ENCODE measurements around the gene LINC01488. TPM values are rescaled to one million over a fixed set of nuclear protein-coding genes. Genes with fewer than 3 reads are reported as not detected.

The LINC01488 gene
- total and polyA plus RNA-seq, 10 of the 15 experiments (the other 5 are each of a cell fraction or from before 2014, with no cell fraction given), result not detected

DNA sequence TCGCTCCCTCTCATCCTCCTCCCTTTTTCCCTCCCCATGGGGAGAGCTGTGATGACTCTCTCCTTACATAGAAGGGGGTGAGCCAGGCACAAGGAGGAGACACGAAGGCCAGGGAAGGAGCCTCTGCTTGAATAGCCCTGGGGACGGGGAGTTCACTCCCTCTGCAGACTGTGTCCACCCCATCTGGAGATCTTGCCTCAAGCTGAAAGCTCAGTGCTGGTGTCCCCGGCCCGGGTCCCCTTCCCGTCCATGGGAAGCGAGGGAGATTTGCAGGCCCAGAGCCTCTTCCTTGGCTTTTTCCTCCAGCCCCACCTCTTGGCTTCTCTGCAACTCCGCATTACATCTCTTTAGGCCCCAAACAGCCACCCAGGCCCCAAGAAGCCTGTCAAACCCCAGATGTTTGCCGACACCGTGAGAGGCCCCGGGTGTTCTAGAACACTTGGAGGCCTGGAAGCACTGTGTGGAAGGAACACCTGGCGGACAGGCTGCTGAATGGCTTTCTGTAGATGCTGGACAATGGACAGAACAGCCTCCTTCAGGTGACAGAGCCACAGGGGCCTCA lies 32.3 kb downstream of the LINC01488 start:
- ATAC-seq (no peak), DNase-seq (ENCODE audit: low read depth, low spot score) (no peak), FAIRE-seq (no peak)
- no peaks in the 10 kb centered on the region for H3K79me2 ChIP-seq (ENCODE audit: control insufficient read depth, insufficient read depth, low read length)
- no peak overlapping the region for H3K9ac ChIP-seq (ENCODE audit: control insufficient read depth, insufficient read depth, low read length)
- H3K27me3 ChIP-seq (replicated peaks in 1 of 2; ENCODE audit: control insufficient read depth in 2 of 2, insufficient read depth in 2 of 2, low read length in 1 of 2), result no peaks in the 10 kb centered on the region; a peak in 2 of 4 replicates
- no peaks in the 10 kb centered on the region for H4K20me1 ChIP-seq (ENCODE audit: control insufficient read depth, insufficient read depth)
- H3K4me2 ChIP-seq (ENCODE audit: control insufficient read depth, insufficient read depth), result no peak overlapping the region
- ChIA-PET SMC1A (ENCODE audit: uncharacterized antibody, unreplicated experiment) (no interaction called here), CTCF (interaction anchor here (0.7 kb wide), 1 partner anchor 104 kb away, joined by 3 read pairs; no protein-coding TSS in a partner anchor), POLR2A (no interaction called here), RAD21 (ENCODE audit: unreplicated experiment) (interaction anchor here (0.6 kb wide), 1 partner anchor 118 kb away, joined by 3 read pairs; no protein-coding TSS in a partner anchor)
- no peaks in the 10 kb centered on the region for H3K4me1 ChIP-seq (ENCODE audit: control insufficient read depth, insufficient read depth, low read length)
- intact Hi-C loops (cut with micrococcal nuclease; ENCODE audit: unreplicated experiment), result no loop called here
- WGBS (ENCODE audit: insufficient coverage, insufficient replicate concordance, low lambda C conversion rate, missing lambda C conversion rate), result 30% methylated on average over 12 of the region's 12 CpGs
- TF ChIP-seq, protein P1, sequence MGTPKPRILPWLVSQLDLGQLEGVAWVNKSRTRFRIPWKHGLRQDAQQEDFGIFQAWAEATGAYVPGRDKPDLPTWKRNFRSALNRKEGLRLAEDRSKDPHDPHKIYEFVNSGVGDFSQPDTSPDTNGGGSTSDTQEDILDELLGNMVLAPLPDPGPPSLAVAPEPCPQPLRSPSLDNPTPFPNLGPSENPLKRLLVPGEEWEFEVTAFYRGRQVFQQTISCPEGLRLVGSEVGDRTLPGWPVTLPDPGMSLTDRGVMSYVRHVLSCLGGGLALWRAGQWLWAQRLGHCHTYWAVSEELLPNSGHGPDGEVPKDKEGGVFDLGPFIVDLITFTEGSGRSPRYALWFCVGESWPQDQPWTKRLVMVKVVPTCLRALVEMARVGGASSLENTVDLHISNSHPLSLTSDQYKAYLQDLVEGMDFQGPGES (IDR thresholded peaks at IDR 0.05), result no peak
- TF ChIP-seq STAT3 (IDR thresholded peaks at IDR 0.05; ENCODE audit: low read depth, low read length) (no peak), ZNF384 (IDR thresholded peaks at IDR 0.05; ENCODE audit: borderline replicate concordance, low read depth, low read length) (no peak), SREBF1 (IDR thresholded peaks at IDR 0.05; ENCODE audit: low read length) (no peak), NFXL1 (IDR thresholded peaks at IDR 0.05; ENCODE audit: borderline replicate concordance) (no peak), NRF1 (conservative IDR thresholded peaks at IDR 0.05; ENCODE audit: low read depth, low read length) (no peak), SMAD5 (IDR thresholded peaks at IDR 0.05; ENCODE audit: low read depth) (no peak)
- no peaks in the 10 kb centered on the region for H3K36me3 ChIP-seq (ENCODE audit: control insufficient read depth in 2 of 2, insufficient read depth in 2 of 2, low read length in 1 of 2)
- no peak overlapping the region for H3K27ac ChIP-seq (ENCODE audit: control insufficient read depth, insufficient read depth)
- no TSS peak for BruUV-seq (replicated peaks)
- H3K9me3 ChIP-seq (replicated peaks; ENCODE audit: control insufficient read depth, insufficient read depth, low read length), result peaks cover 7% of the 10 kb centered on the region; the same call in 2 of the 3 replicates
- H2AFZ ChIP-seq (ENCODE audit: control insufficient read depth, low read depth, low read length), result no peak overlapping the region
- in situ Hi-C loops (cut with MboI), result no loop called here
- H3K4me3 ChIP-seq, result no peak overlapping the region

DNA sequence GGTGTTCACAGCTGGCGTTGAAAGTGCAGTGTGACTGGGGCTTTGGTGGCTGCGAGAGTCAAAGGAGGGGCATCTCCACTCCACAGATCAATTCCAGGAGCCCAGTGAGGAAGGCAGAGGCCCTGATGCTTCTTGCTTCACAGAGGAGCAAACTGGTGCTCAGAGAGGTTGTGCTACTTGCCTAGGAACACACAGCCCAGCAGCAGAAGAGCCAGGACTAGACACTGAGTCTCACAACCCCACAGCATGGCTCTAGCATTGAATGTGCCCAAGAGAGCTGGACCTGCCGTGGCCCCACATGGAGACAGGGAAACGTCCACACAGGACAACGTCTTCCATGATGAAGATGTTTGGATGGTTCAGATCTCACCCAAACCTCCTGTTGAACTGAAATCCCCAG lies 33.3 kb downstream of the LINC01488 start:
- Histone ChIP-seq H3K36me3 (ENCODE audit: control insufficient read depth in 2 of 2, insufficient read depth in 2 of 2, low read length in 1 of 2) (no peaks in the 10 kb centered on the region), H3K27ac (ENCODE audit: control insufficient read depth, insufficient read depth) (no peak overlapping the region), H4K20me1 (ENCODE audit: control insufficient read depth, insufficient read depth) (no peaks in the 10 kb centered on the region), H3K4me1 (ENCODE audit: control insufficient read depth, insufficient read depth, low read length) (no peaks in the 10 kb centered on the region), H3K27me3 (replicated peaks in 1 of 2; ENCODE audit: control insufficient read depth in 2 of 2, insufficient read depth in 2 of 2, low read length in 1 of 2) (peaks cover 0 to 2% of the 10 kb centered on the region in 2 experiments; a peak in 2 of 4 replicates), H3K4me2 (ENCODE audit: control insufficient read depth, insufficient read depth) (no peak overlapping the region), H3K79me2 (ENCODE audit: control insufficient read depth, insufficient read depth, low read length) (no peaks in the 10 kb centered on the region), H3K9me3 (replicated peaks; ENCODE audit: control insufficient read depth, insufficient read depth, low read length) (peaks cover 7% of the 10 kb centered on the region; the same call in 2 of the 3 replicates), H3K4me3 (no peak overlapping the region), H2AFZ (ENCODE audit: control insufficient read depth, low read depth, low read length) (no peak overlapping the region), H3K9ac (ENCODE audit: control insufficient read depth, insufficient read depth, low read length) (no peak overlapping the region)
- ATAC-seq (no peak), DNase-seq (ENCODE audit: low read depth, low spot score) (no peak), FAIRE-seq (no peak)
- no TSS peak for BruUV-seq (replicated peaks)
- POLR2A ChIA-PET, result no interaction called here
- TF ChIP-seq MTA3 (IDR thresholded peaks at IDR 0.05; ENCODE audit: borderline replicate concordance, low read length) (no peak), ZZZ3 (IDR thresholded peaks at IDR 0.05; ENCODE audit: control insufficient read depth, insufficient read length, low read depth) (no peak), POLR2A (IDR thresholded peaks at IDR 0.05; ENCODE audit: low read depth, low read length) (no peak), ZNF24 (IDR thresholded peaks at IDR 0.05) (no peak), EZH2 (IDR thresholded peaks at IDR 0.05; ENCODE audit: borderline replicate concordance, control insufficient read depth, low read depth, low read length) (no peak), RFX5 (IDR thresholded peaks at IDR 0.05; ENCODE audit: low read depth, low read length) (no peak)
- TF ChIP-seq, protein P2, sequence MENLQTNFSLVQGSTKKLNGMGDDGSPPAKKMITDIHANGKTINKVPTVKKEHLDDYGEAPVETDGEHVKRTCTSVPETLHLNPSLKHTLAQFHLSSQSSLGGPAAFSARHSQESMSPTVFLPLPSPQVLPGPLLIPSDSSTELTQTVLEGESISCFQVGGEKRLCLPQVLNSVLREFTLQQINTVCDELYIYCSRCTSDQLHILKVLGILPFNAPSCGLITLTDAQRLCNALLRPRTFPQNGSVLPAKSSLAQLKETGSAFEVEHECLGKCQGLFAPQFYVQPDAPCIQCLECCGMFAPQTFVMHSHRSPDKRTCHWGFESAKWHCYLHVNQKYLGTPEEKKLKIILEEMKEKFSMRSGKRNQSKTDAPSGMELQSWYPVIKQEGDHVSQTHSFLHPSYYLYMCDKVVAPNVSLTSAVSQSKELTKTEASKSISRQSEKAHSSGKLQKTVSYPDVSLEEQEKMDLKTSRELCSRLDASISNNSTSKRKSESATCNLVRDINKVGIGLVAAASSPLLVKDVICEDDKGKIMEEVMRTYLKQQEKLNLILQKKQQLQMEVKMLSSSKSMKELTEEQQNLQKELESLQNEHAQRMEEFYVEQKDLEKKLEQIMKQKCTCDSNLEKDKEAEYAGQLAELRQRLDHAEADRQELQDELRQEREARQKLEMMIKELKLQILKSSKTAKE (IDR thresholded peaks at IDR 0.05; ENCODE audit: low read depth, poor library complexity, severe bottlenecking), result no peak
- TF ChIP-seq, protein P3, sequence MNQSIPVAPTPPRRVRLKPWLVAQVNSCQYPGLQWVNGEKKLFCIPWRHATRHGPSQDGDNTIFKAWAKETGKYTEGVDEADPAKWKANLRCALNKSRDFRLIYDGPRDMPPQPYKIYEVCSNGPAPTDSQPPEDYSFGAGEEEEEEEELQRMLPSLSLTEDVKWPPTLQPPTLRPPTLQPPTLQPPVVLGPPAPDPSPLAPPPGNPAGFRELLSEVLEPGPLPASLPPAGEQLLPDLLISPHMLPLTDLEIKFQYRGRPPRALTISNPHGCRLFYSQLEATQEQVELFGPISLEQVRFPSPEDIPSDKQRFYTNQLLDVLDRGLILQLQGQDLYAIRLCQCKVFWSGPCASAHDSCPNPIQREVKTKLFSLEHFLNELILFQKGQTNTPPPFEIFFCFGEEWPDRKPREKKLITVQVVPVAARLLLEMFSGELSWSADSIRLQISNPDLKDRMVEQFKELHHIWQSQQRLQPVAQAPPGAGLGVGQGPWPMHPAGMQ (IDR thresholded peaks at IDR 0.05; ENCODE audit: borderline replicate concordance), result no peak
- CTCF ChIA-PET, result no interaction called here
- SMC1A ChIA-PET (ENCODE audit: uncharacterized antibody, unreplicated experiment), result no interaction called here
- in situ Hi-C loops (cut with MboI), result no loop called here
- 35% methylated on average over 5 of the region's 5 CpGs for WGBS (ENCODE audit: insufficient coverage, insufficient replicate concordance, low lambda C conversion rate, missing lambda C conversion rate)
- RAD21 ChIA-PET (ENCODE audit: unreplicated experiment), result no interaction called here
- intact Hi-C loops (cut with micrococcal nuclease; ENCODE audit: unreplicated experiment), result no loop called here
